ENCODE data around the gene ABHD17C. TPM values are rescaled to one million over a fixed set of nuclear protein-coding genes. Genes with fewer than 3 reads are reported as not detected.
"Not testable (repeated sequence)": the region's sequence is repeated elsewhere in the genome, so short reads cannot be mapped to it uniquely, and the experiment has no call there.

Gene ABHD17C
- total RNA-seq, 1 donor from 2014 or later = 3.7 TPM

- no peak for ATAC-seq
- no peak for DNase-seq (ENCODE audit: low spot score)
These were observed 65.8 kb downstream of the ABHD17C start for GRCh38 chr15:80760960-80761359.

GRCh38 chr15:80761754-80762153 lies 66.6 kb downstream of the ABHD17C start:
- ATAC-seq (peak; percentile 71), DNase-seq (ENCODE audit: low spot score) (no peak)

- not testable (repeated sequence) for DNase-seq (ENCODE audit: low spot score); ATAC-seq
These were observed 68.1 kb downstream of the ABHD17C start for GRCh38 chr15:80763235-80763634.

- DNase-seq (ENCODE audit: low spot score) (no peak), ATAC-seq (peak; percentile 56)
These were observed 69.4 kb downstream of the ABHD17C start for GRCh38 chr15:80764535-80764934.

GRCh38 chr15:80766275-80766674 lies 71.2 kb downstream of the ABHD17C start:
- no peak for DNase-seq (ENCODE audit: low spot score)
- no peak for ATAC-seq

GRCh38 chr15:80768158-80768557 lies 73.0 kb downstream of the ABHD17C start:
- no peak for DNase-seq (ENCODE audit: low spot score)
- ATAC-seq = no peak

GRCh38 chr15:80769153-80769828 lies 74.2 kb downstream of the ABHD17C start:
- DNase-seq (ENCODE audit: low spot score) = no peak
- ATAC-seq = no peak

- ATAC-seq (no peak), DNase-seq (ENCODE audit: low spot score) (no peak)
These were observed 75.0 kb downstream of the ABHD17C start for GRCh38 chr15:80769829-80770705.

- ATAC-seq = no peak
- DNase-seq (ENCODE audit: low spot score) = no peak
These were observed 78.0 kb downstream of the ABHD17C start for GRCh38 chr15:80773122-80773551.

- DNase-seq (ENCODE audit: low spot score) = no peak
- ATAC-seq = no peak
These were observed 78.8 kb downstream of the ABHD17C start for GRCh38 chr15:80773792-80774352.

- DNase-seq (ENCODE audit: low spot score) (no peak), ATAC-seq (no peak)
These were observed 79.4 kb downstream of the ABHD17C start for GRCh38 chr15:80774486-80774885.

- ATAC-seq = no peak
- DNase-seq (ENCODE audit: low spot score) = no peak
These were observed 80.2 kb downstream of the ABHD17C start for GRCh38 chr15:80775338-80775737.

- peak; percentile 79 for ATAC-seq
- DNase-seq (ENCODE audit: low spot score) = peak; percentile 74
These were observed 81.4 kb downstream of the ABHD17C start for GRCh38 chr15:80776420-80777045.

- no peak for ATAC-seq
- DNase-seq (ENCODE audit: low spot score) = no peak
These were observed 82.0 kb downstream of the ABHD17C start for GRCh38 chr15:80777137-80777536.

- DNase-seq (ENCODE audit: low spot score) (no peak), ATAC-seq (no peak)
These were observed 82.9 kb downstream of the ABHD17C start for GRCh38 chr15:80777826-80778620.

- ATAC-seq = no peak
- DNase-seq (ENCODE audit: low spot score) = no peak
These were observed 83.5 kb downstream of the ABHD17C start for GRCh38 chr15:80778621-80778963.

GRCh38 chr15:80778964-80779657 lies 84.0 kb downstream of the ABHD17C start, which contains the start of gene CEMIP:
TSS of gene CEMIP (plus strand) at chr15:80779370. CDS start at chr15:80873880, 94,510 bp downstream.
- peak; percentile 72 for DNase-seq (ENCODE audit: low spot score)
- ATAC-seq = peak; percentile 93

- DNase-seq (ENCODE audit: low spot score) = no peak
- peak; percentile 20 for ATAC-seq
These were observed 84.7 kb downstream of the ABHD17C start for GRCh38 chr15:80779658-80780415.

All from left lobe of liver (tissue), 2 donors.